ENCODE results near the gene ETNK2.

GRCh38 chr1:204102739-204103430 is 49.0 kb downstream of the ETNK2 start:
- no peak for TF ChIP-seq POLR2A (IDR thresholded peaks at IDR 0.05)
- no peak for TF ChIP-seq CTCF (IDR thresholded peaks at IDR 0.05)
